ENCODE measurements around the gene TGFBR3L. TPM values are rescaled to one million over a fixed set of nuclear protein-coding genes. Genes with fewer than 3 reads are reported as not detected.

TGFBR3L gene
- polyA plus RNA-seq, 1 donor (not counting 4 experiments of a cell fraction or from before 2014, with no cell fraction given) = 0.28 TPM

GRCh38 chr19:7926021-7926726 lies 11.5 kb downstream of the TGFBR3L start, which contains the start of gene CTXN1:
Gene CTXN1, minus strand, starts transcription at chr19:7926135. Its CDS starts 597 bp downstream, at chr19:7925538.
- Histone ChIP-seq H4K20me1 (ENCODE audit: control insufficient read depth, extremely low read depth, insufficient read depth, low read length) (no peaks in the 10 kb centered on the region), H3K36me3 (ENCODE audit: control insufficient read depth in 2 of 2, extremely low read depth in 1 of 2, insufficient read depth in 2 of 2, low read length in 2 of 2) (peaks cover 12% of the 10 kb centered on the region in 2 experiments), H3K27me3 (ENCODE audit: control insufficient read depth, extremely low read depth, insufficient read depth, low read length) (no peaks in the 10 kb centered on the region), H3K4me1 (ENCODE audit: control insufficient read depth, extremely low read depth, insufficient read depth, low read length) (peaks cover 30% of the 10 kb centered on the region), H3K9me1 (ENCODE audit: control insufficient read depth, extremely low read depth, insufficient read depth, low read length) (peaks cover 3% of the 10 kb centered on the region), H3K9me3 (ENCODE audit: control insufficient read depth, low read depth, low read length) (no peaks in the 10 kb centered on the region), H3K27ac (ENCODE audit: control insufficient read depth, insufficient read depth, low read length) (no peak within 1 kb of the TSS), H2AFZ (ENCODE audit: control insufficient read depth, low read length) (no peak within 1 kb of the TSS), H3K9ac (ENCODE audit: control insufficient read depth, extremely low read depth, insufficient read depth, low read length) (no peak within 1 kb of the TSS), H3K79me2 (ENCODE audit: control insufficient read depth, insufficient read depth, low read length) (no peaks in the 10 kb centered on the region), H3K4me2 (ENCODE audit: control insufficient read depth, extremely low read depth, insufficient read depth, low read depth, low read length) (peak within 1 kb of the TSS; percentile 62), H3K4me3 (ENCODE audit: control insufficient read depth in 2 of 3, extremely low read depth in 1 of 3, insufficient read depth in 2 of 3, low read depth in 1 of 3, low read length in 3 of 3) (peak within 1 kb of the TSS in 2 of 3 experiments; percentile 33 to 49)
- no peak for TF ChIP-seq EZH2 (IDR thresholded peaks at IDR 0.05; ENCODE audit: low read length)
- TF ChIP-seq CTCF (optimal IDR thresholded peaks at IDR 0.05 in 1 of 3, IDR thresholded peaks at IDR 0.05 in 1 of 3, conservative IDR thresholded peaks at IDR 0.05 in 1 of 3; ENCODE audit: extremely low read depth in 1 of 3, insufficient read depth in 2 of 3, low read length in 3 of 3) = no peak
- dilution Hi-C loops (cut with MboI; ENCODE audit: extremely low pct_ligation_motif_present, low sequenced_read_pairs) = no loop called here
- DNase-seq (ENCODE audit: low read depth, low spot score) (no peak), FAIRE-seq (no peak)

GRCh38 chr19:7926727-7927604 lies 12.3 kb downstream of the TGFBR3L start:
- Histone ChIP-seq H4K20me1 (ENCODE audit: control insufficient read depth, extremely low read depth, insufficient read depth, low read length) (no peaks in the 10 kb centered on the region), H3K79me2 (ENCODE audit: control insufficient read depth, insufficient read depth, low read length) (no peaks in the 10 kb centered on the region), H3K4me3 (ENCODE audit: control insufficient read depth in 2 of 3, extremely low read depth in 1 of 3, insufficient read depth in 2 of 3, low read depth in 1 of 3, low read length in 3 of 3) (no peak overlapping the region), H3K27me3 (ENCODE audit: control insufficient read depth, extremely low read depth, insufficient read depth, low read length) (no peaks in the 10 kb centered on the region), H3K4me1 (ENCODE audit: control insufficient read depth, extremely low read depth, insufficient read depth, low read length) (peaks cover 27% of the 10 kb centered on the region), H3K4me2 (ENCODE audit: control insufficient read depth, extremely low read depth, insufficient read depth, low read depth, low read length) (no peak overlapping the region), H3K9me1 (ENCODE audit: control insufficient read depth, extremely low read depth, insufficient read depth, low read length) (peaks cover 3% of the 10 kb centered on the region), H3K27ac (ENCODE audit: control insufficient read depth, insufficient read depth, low read length) (no peak overlapping the region), H2AFZ (ENCODE audit: control insufficient read depth, low read length) (no peak overlapping the region), H3K36me3 (ENCODE audit: control insufficient read depth in 2 of 2, extremely low read depth in 1 of 2, insufficient read depth in 2 of 2, low read length in 2 of 2) (peaks cover 15 to 16% of the 10 kb centered on the region in 2 experiments), H3K9ac (ENCODE audit: control insufficient read depth, extremely low read depth, insufficient read depth, low read length) (no peak overlapping the region), H3K9me3 (ENCODE audit: control insufficient read depth, low read depth, low read length) (no peaks in the 10 kb centered on the region)
- FAIRE-seq = no peak
- dilution Hi-C loops (cut with MboI; ENCODE audit: extremely low pct_ligation_motif_present, low sequenced_read_pairs) = no loop called here
- DNase-seq (ENCODE audit: low read depth, low spot score) = no peak
- TF ChIP-seq EZH2 (IDR thresholded peaks at IDR 0.05; ENCODE audit: low read length) = no peak
- no peak for TF ChIP-seq CTCF (optimal IDR thresholded peaks at IDR 0.05 in 1 of 3, IDR thresholded peaks at IDR 0.05 in 1 of 3, conservative IDR thresholded peaks at IDR 0.05 in 1 of 3; ENCODE audit: extremely low read depth in 1 of 3, insufficient read depth in 2 of 3, low read length in 3 of 3)

Data from keratinocyte (primary cell).